Measurements from ENCODE around the gene GALNS.
"Not testable (repeated sequence)": the region's sequence is repeated elsewhere in the genome, so short reads cannot be mapped to it uniquely, and the experiment has no call there.

GALNS gene

GRCh38 chr16:88796278-88796677 is 60.5 kb downstream of the GALNS start:
- no peak overlapping the region for H3K4me3 ChIP-seq (replicated peaks; ENCODE audit: low read depth, low read length)
- TF ChIP-seq, protein P1, sequence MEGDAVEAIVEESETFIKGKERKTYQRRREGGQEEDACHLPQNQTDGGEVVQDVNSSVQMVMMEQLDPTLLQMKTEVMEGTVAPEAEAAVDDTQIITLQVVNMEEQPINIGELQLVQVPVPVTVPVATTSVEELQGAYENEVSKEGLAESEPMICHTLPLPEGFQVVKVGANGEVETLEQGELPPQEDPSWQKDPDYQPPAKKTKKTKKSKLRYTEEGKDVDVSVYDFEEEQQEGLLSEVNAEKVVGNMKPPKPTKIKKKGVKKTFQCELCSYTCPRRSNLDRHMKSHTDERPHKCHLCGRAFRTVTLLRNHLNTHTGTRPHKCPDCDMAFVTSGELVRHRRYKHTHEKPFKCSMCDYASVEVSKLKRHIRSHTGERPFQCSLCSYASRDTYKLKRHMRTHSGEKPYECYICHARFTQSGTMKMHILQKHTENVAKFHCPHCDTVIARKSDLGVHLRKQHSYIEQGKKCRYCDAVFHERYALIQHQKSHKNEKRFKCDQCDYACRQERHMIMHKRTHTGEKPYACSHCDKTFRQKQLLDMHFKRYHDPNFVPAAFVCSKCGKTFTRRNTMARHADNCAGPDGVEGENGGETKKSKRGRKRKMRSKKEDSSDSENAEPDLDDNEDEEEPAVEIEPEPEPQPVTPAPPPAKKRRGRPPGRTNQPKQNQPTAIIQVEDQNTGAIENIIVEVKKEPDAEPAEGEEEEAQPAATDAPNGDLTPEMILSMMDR (IDR thresholded peaks at IDR 0.05; ENCODE audit: low read length, missing control alignments): no peak
- no peak for DNase-seq (ENCODE audit: low read depth)

GRCh38 chr16:88793251-88793954 is 63.3 kb downstream of the GALNS start:
- TF ChIP-seq, protein P1 (IDR thresholded peaks at IDR 0.05; ENCODE audit: low read length, missing control alignments): no peak
- no peak for DNase-seq (ENCODE audit: low read depth)
- H3K4me3 ChIP-seq (replicated peaks; ENCODE audit: low read depth, low read length): no peak overlapping the region

- DNase-seq (ENCODE audit: low read depth): no peak
- H3K4me3 ChIP-seq (replicated peaks; ENCODE audit: low read depth, low read length): no peak overlapping the region
- TF ChIP-seq, protein P1 (IDR thresholded peaks at IDR 0.05; ENCODE audit: low read length, missing control alignments): no peak
These were observed 64.0 kb downstream of the GALNS start for GRCh38 chr16:88792668-88793250.

DNA sequence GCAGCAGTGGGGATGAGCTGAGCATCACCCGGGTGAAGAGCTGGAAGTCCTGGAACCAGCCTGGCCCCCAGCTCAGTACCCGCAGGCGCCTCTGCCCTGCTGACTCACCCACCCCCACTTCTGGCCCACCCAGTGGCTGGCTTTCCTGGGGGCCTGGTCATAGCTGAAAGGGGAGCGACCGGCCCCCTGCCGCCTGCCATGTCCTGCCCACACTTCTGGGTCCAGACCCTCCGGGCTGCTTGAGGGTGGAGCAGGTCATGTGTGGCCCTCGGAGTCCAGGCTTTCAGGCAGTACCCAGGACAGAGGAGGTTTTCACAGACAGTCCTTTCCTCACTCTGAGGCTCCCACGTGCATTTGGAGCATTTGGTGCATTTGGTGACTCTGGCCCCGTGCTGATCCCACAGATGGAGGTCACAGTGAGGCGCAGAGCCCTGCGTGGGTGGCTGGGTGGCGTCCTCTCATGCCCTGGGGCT is 64.6 kb downstream of the GALNS start:
- H3K4me3 ChIP-seq (replicated peaks; ENCODE audit: low read depth, low read length): no peak overlapping the region
- TF ChIP-seq, protein P1 (IDR thresholded peaks at IDR 0.05; ENCODE audit: low read length, missing control alignments): no peak
- no peak for DNase-seq (ENCODE audit: low read depth)

GRCh38 chr16:88790312-88791211 is 66.2 kb downstream of the GALNS start:
- no peak for DNase-seq (ENCODE audit: low read depth)
- H3K4me3 ChIP-seq (replicated peaks; ENCODE audit: low read depth, low read length): no peak overlapping the region

GRCh38 chr16:88789594-88789993 is 67.2 kb downstream of the GALNS start:
- DNase-seq (ENCODE audit: low read depth): no peak
- TF ChIP-seq, protein P1 (IDR thresholded peaks at IDR 0.05; ENCODE audit: low read length, missing control alignments): no peak
- no peak overlapping the region for H3K4me3 ChIP-seq (replicated peaks; ENCODE audit: low read depth, low read length)

More at GRCh38 chr16:88790312-88791211, 66.2 kb downstream of the GALNS start:
- TF ChIP-seq, protein P1 (IDR thresholded peaks at IDR 0.05; ENCODE audit: low read length, missing control alignments): no peak

DNA sequence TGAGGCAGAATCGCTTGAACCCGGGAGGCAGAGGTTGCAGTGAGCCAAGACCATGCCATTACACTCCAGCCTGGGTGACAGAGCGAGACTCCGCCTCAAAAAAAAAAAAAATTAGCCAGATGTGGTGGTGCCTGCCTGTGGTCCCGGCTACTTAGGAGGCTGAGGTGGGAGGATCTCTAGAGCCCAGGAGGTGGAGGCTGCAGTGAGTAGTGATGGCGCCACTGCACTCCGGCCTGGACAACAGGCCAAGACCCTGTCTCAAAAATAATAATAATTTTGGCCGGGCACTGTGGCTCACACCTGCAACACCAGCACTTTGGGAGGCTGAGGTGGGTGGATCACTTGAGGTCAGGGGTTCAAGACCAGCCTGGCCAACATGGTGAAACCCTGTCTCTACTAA is 68.0 kb downstream of the GALNS start:
- not testable (repeated sequence) for H3K4me3 ChIP-seq (replicated peaks; ENCODE audit: low read depth, low read length); DNase-seq (ENCODE audit: low read depth)

Data from fibroblast of pulmonary artery (primary cell).